Activated CD8-positive, alpha-beta memory T cell treated with anti-CD3 and anti-CD28 coated beads for 24 hours (primary cell): Measurements from ENCODE around the gene MAPK11.
A peak's percentile ranks its signal among the peaks of the same experiment; 100 is the strongest.

Source experiments
- DNase-seq: peaks from one replicate; pipeline ENCODE4 v3.0.0-alpha.2; 2020

Gene MAPK11

GRCh38 chr22:50269970-50270665, at the start of gene MAPK11:
Gene MAPK11 (minus strand): TSS chr22:50270380. CDS start chr22:50270292, 88 bp downstream.
- DNase-seq = peak; percentile 85

GRCh38 chr22:50319503-50319951, 49.3 kb upstream of the MAPK11 start:
- DNase-seq = no peak

GRCh38 chr22:50318698-50319411, 48.7 kb upstream of the MAPK11 start:
- no peak for DNase-seq

GRCh38 chr22:50318356-50318697, 48.1 kb upstream of the MAPK11 start:
- no peak for DNase-seq

GRCh38 chr22:50317674-50318073, 47.5 kb upstream of the MAPK11 start:
- DNase-seq = no peak

- DNase-seq = no peak
These were observed 47.0 kb upstream of the MAPK11 start for GRCh38 chr22:50317178-50317577.

GRCh38 chr22:50316114-50317065, 46.2 kb upstream of the MAPK11 start:
- DNase-seq = no peak

GRCh38 chr22:50315289-50316113, 45.3 kb upstream of the MAPK11 start:
- no peak for DNase-seq

GRCh38 chr22:50314455-50315288, 44.5 kb upstream of the MAPK11 start:
- peak; percentile 90 for DNase-seq

GRCh38 chr22:50314081-50314454, 43.9 kb upstream of the MAPK11 start:
- no peak for DNase-seq

- DNase-seq = no peak
These were observed 43.4 kb upstream of the MAPK11 start for GRCh38 chr22:50313600-50313999.

GRCh38 chr22:50313021-50313420, 42.8 kb upstream of the MAPK11 start:
- no peak for DNase-seq

- DNase-seq = no peak
These were observed 42.2 kb upstream of the MAPK11 start for GRCh38 chr22:50312371-50312770.

- no peak for DNase-seq
These were observed 41.6 kb upstream of the MAPK11 start for GRCh38 chr22:50311606-50312351.

GRCh38 chr22:50310949-50311444, 40.8 kb upstream of the MAPK11 start:
- no peak for DNase-seq

GRCh38 chr22:50310031-50310722, 40.0 kb upstream of the MAPK11 start:
- no peak for DNase-seq

- DNase-seq = no peak
These were observed 39.4 kb upstream of the MAPK11 start for GRCh38 chr22:50309601-50309991.

- no peak for DNase-seq
These were observed 38.9 kb upstream of the MAPK11 start for GRCh38 chr22:50308986-50309600.

GRCh38 chr22:50308597-50308935, 38.4 kb upstream of the MAPK11 start:
- DNase-seq = no peak
